ENCODE measurements around the gene SLC1A3. TPM values are rescaled to one million over a fixed set of nuclear protein-coding genes. Genes with fewer than 3 reads are reported as not detected.

SLC1A3 gene
- polyA plus RNA-seq, 3 donors, result 10.0 to 89.3 (median 22.9) TPM

DNA sequence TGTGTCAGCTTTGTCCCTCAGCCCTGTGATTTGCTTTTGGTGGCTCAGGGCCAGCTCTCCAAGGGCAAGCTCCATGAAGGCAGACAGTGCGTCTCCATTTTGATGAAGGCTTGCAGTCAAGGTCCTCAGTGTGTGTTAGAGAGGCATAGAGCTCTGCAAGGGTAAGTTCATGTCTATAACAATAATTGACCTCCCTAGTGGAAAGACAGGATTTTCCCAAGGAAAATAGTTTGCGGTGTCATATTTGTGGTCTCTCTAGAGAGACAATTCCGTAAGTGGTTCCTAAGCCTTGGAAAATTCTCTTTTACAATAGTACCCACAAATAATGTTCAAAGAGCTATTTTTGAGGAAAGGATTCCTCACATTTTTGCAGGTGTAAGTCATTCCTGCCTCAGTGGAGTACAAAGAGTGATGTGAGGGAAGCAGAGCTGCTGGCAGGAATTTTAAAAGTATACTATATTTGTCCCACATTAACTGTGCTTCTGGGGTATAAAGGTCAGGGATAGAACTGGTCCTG lies 40.2 kb downstream of the SLC1A3 start:
- H3K27ac ChIP-seq (ENCODE audit: low read depth, low read length), result no peak overlapping the region
- 82 to 90% (median 86%) methylated on average over 3 of the region's 3 CpGs for WGBS, 3 donors

DNA sequence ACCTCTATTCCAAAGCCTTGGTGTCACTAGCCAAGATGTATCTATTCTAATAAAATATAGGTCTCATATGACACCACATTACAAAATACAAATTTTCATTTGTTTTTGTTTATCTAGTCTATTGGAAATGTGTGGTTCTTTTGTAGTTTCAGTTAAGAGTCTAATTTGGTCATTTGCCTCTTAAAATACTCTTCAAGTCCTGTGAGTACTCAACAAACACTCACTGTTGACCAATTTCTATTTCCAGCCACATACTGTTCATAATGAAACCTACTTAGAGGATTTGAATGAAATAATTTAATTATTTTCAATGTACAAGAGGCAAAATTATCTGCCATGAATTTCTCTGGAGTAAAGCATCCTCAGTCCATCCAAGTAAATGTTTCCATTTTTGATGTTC lies 40.6 kb downstream of the SLC1A3 start:
- no peak overlapping the region for H3K27ac ChIP-seq (ENCODE audit: low read depth, low read length)

DNA sequence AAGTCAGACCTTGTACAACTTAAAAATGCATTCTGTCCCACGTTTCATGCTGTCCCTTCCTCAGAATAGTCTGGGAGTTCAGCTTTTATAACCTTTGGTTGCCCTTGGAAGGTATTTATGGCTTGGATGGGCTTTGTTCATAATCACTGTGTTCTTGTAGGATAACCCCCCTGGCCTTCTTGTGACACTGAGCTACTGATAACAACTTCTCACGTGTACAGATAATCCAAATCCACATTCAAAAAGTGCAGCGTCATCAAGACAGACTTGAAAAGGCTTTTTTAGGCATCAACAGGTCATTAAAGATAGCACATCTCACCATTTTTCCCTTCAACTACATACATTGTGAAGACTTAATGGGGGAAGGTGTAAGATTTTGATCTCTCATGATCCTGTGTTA lies 42.0 kb downstream of the SLC1A3 start:
- WGBS, 3 donors, result 59 to 79% (median 79%) methylated on average over 3 of the region's 3 CpGs
- no peak overlapping the region for H3K27ac ChIP-seq (ENCODE audit: low read depth, low read length)

DNA sequence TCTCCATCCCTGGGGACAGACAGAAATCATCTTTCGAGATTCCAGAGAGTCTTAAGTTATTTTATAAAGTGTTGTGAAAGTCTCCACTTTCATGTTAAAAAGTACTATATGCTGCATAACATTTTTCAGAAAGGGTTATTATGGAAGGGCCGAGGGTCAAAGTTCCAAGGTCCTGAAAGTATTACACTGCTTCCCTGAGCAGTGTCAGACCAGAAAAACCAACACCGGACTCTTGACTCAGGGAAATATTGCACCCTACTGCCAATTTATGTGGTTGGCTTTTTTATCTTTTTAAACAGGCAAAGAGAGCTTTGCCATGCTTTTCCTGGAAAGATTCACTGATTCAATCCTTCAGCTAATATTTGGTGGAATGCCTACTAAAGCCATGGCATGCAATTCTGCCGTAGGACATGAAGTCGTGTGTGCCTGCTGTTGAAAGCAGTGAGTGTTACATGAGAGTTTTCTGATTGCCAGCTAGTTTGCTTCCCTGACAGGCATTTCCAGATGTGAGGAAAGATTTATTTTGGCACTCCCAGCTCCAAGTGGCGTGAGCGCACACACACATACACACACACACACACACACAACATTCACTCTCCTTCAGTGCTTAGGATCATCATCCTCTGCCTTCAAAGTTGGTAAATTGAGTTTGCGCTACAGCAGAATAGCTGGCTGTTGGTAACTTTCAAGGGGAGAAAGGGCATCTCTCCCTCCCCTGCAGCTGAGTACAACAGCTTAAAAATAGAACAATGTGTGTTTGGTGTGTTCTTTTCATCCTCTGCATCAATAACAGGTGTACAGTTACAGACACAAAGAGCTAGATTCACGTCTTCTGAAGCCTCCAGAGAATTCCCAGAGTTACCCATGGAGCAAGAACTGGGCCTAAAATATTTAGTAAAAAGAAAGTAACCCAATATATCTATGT lies 45.6 kb downstream of the SLC1A3 start:
- no peak overlapping the region for H3K27ac ChIP-seq (ENCODE audit: low read depth, low read length)
- WGBS, 3 donors, result 66 to 76% (median 73%) methylated on average over 9 of the region's 9 CpGs

DNA sequence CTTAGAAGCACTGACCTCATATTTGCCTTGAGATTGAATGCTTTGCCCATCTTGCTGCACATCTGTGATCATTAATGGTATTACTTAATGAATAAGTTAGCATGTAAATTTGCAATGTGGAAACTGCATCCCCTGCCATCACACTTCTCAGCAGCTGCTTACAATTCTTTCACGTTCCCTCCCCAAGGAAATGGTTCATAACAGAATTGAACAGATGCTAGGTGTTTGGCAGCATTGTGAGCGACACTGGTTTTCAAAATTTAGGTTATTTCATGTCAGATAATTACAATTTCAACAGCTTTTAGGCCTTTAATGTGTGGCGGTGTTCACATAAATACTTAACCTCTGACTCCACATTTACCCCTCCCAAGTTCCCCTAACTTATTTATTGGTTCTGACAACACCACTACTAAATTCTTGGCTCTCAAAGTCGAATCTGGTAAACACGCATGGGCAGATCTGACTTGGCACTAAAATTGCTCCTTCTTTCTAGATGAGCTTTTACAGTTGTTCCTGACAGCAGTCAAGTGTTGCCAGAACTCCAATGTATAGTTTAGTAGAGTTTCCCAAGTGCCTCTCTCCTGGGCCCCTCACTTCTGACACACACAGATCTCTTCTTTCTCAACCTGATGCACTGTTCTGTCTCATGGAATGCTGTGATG lies 46.8 kb downstream of the SLC1A3 start:
- no peak overlapping the region for H3K27ac ChIP-seq (ENCODE audit: low read depth, low read length)
- 62 to 76% (median 73%) methylated on average over 5 of the region's 5 CpGs for WGBS, 3 donors

DNA sequence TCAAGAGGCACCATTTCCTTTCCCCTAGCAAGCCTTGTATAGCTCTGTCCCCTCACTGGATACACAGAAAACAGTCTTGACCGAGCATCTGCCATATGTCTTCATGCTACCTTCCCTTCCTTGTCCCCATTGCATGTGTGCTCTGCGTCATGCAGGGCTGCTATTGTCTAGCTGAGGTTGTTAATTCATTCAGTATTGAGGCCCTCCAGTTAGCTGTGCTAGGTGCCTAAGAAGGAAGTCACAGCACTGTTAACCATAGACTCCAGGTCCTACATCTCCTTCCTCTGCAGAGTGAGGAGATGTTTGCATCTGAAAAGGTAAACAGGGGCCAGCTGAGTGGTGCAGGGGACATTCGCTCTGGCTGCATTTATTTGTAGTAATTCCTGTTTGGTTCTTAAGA lies 48.2 kb downstream of the SLC1A3 start:
- WGBS, 3 donors, result 71 to 91% (median 85%) methylated on average over 3 of the region's 3 CpGs
- no peak overlapping the region for H3K27ac ChIP-seq (ENCODE audit: low read depth, low read length)

DNA sequence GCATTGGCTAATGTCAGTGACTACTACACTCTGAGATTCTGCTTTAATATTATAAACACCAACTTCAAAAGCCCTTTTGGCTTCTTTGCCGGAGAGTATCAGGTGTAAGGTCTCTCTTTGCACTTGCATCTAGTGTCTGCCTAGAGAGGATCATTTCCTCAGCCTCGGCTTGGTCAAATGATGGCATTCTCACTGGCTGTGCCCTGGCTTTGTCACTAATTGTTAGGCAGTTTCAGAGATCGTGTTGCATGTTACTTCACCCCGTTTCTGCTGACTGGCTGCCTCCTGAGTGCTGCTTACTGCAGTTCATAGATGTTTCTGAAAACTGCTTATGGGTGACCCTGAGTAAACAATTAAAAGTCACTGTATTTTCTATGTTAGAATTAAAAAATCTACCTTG lies 48.8 kb downstream of the SLC1A3 start:
- no peak overlapping the region for H3K27ac ChIP-seq (ENCODE audit: low read depth, low read length)
- WGBS, 3 donors, result 37 to 46% (median 45%) methylated on average over 4 of the region's 4 CpGs

DNA sequence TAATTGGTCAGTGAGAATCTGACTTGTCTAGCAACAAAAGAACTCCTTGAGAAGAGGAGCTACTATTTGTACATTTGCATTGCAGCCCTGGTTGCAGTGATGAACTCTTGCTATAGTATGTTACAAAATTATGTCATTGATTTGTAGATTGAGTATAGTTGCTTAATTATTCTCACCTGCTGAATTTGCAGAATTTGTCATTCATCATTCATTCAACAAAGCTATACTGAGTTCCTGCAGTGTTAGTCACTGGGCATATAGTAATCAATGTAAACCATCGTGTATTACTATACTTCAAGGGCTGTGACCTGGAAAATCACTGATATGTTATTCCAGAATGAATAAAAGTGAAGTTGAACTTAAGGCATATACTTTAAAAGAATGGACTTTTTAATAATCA lies 50.1 kb downstream of the SLC1A3 start:
- 55 to 80% (median 75%) methylated on average over 1 of the region's 1 CpG for WGBS, 3 donors
- no peak overlapping the region for H3K27ac ChIP-seq (ENCODE audit: low read depth, low read length)

DNA sequence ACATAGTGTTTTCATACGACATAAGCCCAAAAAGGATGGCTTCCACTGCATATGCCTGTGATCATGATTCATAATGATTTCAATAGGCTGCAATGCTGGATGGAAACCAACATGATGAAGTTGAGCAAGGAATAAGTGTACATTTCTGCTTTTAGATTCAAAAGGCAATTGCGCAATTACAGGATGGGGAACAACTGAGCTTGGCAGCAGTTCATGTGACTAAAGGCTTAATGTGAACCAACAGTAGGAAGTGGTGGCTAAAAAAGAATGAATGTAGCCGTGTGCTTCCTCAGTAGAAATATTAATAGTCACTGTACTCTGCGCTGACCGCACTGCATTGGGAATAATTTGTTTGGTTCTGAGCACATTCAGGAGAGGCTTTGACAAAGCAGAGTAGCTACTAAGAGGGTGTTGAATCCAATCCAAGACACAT lies 51.2 kb downstream of the SLC1A3 start:
- H3K27ac ChIP-seq (ENCODE audit: low read depth, low read length), result no peak overlapping the region
- WGBS, 3 donors, result 4 to 50% (median 9%) methylated on average over 5 of the region's 5 CpGs

DNA sequence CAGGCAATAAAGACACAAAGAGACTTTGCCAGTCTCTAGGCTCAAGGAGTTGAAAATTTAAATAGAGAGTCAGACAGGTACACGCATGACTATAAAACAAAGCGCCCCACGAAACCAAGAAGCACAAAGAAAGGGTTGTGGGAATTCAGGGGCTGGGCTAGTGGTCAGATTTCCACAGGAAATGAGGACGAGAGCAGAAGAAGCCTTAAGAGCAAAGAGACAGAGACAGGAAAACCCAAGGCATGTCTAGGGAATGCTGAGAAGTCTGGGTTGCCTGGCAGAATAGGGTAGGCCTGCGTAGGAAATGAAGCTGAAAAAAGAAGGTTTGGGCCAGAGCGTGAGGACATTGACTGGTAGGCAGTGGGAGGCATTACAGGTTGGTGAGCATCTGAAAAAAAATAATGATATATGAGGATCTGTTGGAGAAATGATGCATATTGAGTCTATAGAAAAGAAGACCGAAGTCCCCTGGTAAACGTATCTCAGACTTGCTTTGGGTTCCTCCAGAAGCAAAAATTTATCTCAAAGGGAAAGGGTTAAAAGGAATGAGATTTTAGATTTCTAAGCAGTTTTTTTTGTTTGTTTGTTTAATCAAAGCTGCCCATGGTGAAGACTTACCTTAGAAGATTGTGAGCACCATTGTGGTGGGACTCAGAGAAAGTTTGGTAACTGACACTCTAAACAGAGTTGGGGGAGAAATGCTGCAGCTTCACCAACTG lies 51.8 kb downstream of the SLC1A3 start:
- no peak overlapping the region for H3K27ac ChIP-seq (ENCODE audit: low read depth, low read length)
- WGBS, 3 donors, result 65 to 90% (median 68%) methylated on average over 8 of the region's 8 CpGs

DNA sequence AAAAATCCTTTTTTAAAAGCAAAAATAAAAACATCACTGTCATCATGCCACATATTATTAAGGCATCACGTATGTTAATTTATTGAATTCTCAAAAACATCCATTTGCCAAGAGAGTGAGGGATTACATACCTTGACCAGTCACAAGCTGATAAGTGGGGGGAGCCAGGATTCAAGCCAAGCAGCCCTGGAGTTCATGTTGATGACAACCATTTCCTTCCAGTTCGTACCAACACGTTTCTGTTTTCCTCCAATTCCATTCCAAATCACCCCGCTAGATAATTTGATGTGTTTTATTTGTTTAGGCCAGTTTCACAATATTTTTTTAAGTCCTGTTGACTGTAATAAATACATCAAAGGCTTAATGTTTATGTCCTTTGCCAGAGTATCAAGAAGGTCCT lies 53.0 kb downstream of the SLC1A3 start:
- no peak overlapping the region for H3K27ac ChIP-seq (ENCODE audit: low read depth, low read length)
- WGBS, 3 donors, result 56 to 67% (median 57%) methylated on average over 4 of the region's 4 CpGs

DNA sequence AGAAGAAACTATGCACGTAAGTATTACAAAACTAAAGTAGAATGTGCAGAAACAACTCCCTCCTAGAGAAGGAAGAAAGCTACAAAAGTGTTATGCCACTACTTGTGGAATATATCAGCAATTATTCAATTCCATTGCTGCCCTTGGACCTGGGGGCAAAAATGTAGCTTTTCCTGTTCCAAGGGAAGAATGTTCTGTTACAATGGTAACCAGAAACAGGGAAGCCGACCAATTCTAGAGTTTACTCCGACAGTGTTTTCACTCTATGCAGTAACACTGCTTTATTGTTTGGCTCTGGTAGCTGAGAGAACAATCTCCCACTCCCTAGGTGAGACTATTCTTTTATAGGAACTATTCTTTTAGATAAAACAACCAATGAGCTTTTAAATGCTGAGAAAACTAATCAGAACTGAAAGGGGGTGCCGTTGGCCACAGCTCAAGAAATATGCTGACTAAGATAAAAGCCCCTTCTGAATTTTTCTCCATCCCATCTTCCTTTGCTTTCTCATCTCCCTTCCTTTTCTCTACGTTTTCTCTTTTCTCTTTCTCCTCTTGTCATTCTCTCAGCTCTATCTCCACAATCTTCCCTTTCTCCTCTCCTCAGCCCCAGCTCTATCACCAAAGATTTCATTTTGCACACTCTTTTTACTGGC lies 54.1 kb downstream of the SLC1A3 start:
- H3K27ac ChIP-seq (ENCODE audit: low read depth, low read length), result no peak overlapping the region
- 38 to 73% (median 69%) methylated on average over 5 of the region's 5 CpGs for WGBS, 3 donors

DNA sequence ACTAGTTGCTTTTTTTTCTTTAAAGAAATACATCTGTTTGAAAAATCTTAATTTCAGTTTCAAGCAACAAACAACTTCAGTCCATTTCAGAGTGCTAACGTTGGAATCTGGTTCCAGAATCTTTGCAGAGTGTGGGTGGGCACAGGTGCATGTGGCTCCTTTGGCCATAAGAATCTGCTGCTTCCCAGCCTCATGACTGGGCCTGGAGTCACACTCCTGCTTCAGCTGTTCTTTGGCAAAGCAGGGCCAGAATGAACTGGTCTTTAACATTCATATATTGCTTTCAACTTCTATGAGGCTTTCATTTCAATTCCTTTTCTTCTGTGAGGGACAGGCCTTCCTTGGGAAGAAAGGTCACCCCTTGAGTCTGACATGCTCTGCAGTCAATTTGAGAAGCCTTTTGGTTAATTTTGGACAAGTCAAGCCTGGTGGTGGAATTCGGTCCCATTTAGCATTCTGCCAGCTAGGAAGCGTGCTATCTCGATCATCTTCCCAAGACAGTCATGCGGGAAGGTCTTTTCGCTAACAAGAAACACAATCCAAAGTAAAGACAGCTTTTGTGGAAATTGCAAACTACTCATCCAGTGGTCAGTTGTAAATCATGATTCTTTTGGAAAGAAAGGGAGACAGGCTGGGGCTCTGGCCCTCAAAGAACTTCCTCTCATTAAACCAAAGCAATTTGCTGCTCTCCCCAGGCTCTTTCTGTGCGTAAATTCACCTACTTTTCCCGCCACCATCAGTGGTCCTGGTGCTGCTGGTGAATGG lies 55.2 kb downstream of the SLC1A3 start:
- 87 to 96% (median 93%) methylated on average over 8 of the region's 8 CpGs for WGBS, 3 donors
- no peak overlapping the region for H3K27ac ChIP-seq (ENCODE audit: low read depth, low read length)

DNA sequence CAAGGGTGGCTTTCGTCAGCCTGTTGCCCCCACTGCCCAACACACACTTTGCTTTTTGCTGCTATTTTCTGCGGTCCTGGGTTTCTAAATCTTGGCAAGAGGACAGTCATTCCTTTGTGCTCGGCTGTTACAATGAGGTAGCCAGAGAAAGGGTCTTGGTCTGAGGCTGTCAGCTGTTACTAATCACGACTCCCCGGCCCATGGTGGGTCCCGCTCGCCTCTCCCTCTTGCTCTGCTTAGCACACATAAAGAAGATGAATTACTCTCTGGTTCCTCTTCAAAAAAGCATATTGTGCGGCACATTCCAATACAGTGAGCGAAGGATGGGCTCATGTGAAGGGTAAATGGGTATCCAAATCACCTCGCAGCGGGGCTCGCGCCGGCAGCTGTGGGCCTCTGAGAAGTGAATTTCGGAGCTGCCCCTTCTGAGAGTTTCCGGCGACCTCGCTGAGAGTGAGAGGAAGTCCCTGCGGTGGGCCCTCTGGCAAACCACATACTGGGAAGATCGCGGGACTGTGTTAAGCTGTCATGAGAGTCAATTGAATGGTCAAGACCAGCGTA lies 56.0 kb downstream of the SLC1A3 start:
- no peak overlapping the region for H3K27ac ChIP-seq (ENCODE audit: low read depth, low read length)
- 88 to 89% (median 89%) methylated on average over 22 of the region's 22 CpGs for WGBS, 3 donors

DNA sequence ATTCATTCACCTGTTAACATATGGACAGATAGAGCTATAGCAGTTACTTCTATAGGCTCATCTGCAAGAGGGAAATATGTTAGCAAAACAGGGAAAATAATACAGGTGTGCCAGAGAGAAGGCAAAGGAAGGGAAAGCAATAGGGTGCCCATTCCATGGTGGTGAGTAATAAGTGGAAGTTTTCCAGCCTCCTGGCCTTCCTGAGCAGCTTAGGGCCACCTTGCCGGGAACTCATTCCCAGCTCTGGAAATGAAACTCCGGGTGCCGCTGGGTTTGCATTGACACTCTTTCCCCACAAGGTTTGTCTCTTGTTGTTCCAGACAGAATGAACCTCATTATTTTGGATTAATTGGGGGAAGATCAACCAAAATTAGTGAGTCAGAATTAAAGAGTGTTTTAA lies 58.4 kb downstream of the SLC1A3 start:
- no peak overlapping the region for H3K27ac ChIP-seq (ENCODE audit: low read depth, low read length)
- WGBS, 3 donors, result 76 to 90% (median 89%) methylated on average over 3 of the region's 3 CpGs

DNA sequence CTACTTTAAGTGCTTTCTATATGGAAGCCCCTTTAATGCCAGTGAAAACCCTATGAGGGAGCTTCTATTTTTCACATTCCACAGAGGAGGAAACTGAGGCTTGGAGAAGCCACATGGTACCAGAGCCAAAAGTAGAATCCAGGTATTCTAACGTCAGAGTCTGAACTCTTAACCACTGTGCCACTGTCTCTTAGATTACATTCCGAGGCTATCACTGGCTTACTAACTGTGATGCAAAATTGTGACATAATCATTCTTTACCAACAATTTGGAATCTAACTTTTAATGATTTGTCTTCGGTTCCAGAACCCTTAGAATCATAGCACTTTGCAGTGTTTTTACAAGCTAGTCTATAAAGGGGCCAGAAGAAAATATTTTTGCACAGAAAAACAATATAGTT lies 59.2 kb downstream of the SLC1A3 start:
- WGBS, 3 donors, result 82 to 92% (median 84%) methylated on average over 3 of the region's 3 CpGs
- no peak overlapping the region for H3K27ac ChIP-seq (ENCODE audit: low read depth, low read length)

DNA sequence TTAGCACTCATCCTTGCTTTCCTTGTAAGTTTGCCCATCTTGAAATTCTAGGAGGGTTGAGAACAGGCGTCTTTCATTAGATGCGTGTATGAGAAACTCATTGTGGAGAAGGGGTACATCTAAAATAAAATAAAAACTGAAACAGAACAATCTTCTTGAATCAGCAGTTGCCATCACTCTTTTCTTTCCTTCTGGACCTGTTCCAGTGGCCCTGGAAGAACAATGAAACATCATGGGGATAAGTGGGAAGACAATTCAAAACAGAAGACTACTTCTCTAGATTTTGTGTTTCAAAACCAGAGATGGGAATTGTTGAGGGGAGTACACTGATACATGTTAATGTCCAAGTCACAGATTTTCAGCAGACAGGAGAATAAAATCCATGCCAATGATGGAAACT lies 59.9 kb downstream of the SLC1A3 start:
- no peak overlapping the region for H3K27ac ChIP-seq (ENCODE audit: low read depth, low read length)
- WGBS, 3 donors, result 95 to 97% (median 95%) methylated on average over 2 of the region's 2 CpGs

DNA sequence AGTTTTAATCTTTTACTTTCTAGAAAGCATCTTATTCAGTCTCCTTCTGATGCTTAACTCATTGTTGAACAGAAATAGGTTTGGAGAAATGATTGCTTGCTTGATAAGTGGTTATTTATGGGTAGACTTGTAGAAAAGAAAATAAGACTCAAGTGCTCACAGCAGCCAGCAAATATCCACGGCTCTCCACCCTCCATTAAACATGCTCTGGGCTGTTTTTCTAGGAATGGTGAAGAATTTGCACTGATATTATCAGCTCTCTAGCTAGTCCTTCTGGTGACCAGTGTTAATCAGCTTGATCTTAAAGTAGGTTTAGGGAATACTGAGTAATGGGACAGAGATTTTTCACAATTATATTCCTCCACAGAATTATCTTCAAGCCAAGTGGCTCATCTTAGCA lies 60.6 kb downstream of the SLC1A3 start:
- WGBS, 3 donors, result 58 to 81% (median 60%) methylated on average over 1 of the region's 1 CpG
- H3K27ac ChIP-seq (ENCODE audit: low read depth, low read length), result no peak overlapping the region

Measured in adipose tissue (tissue), 3 donors.